SHP77 treated with DMSO at 0.1 percent for 48 hours (cell line): ENCODE measurements around the gene DUSP10.

Experiments
- DNase-seq: peaks from one replicate; lab custom pipeline; 2025; lab: John Stamatoyannopoulos, UW

Gene DUSP10

DNA sequence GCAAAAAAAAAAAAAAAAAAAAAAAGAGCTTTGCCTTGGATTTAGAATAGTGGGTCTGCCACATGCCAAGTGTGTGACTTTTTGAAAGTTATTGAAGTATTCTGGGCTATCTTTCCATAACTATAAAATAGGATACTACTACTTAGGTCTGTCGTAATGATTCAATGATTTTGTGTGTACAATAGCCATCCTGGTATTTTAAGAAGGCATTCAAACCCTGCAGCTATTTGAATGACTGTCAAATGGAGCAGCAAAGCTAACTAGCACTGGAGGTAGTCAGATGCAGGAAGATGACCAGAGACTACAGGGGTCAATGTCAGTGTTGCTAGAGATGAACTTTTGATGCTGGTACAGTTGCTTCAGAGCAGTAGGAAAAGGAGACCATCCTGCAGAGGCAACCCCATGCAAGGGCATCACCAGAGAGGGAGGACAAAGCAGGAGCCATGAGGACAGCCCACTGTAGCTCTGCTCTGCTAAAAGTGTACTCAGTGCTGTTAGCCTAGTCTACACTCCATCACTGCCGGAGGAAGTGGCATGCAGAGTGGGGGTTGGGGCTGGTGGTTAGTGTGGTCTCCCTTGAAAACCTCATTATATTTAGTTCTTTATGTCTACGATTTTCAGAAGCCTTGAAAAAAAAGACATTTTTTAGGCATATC lies 29.0 kb downstream of the DUSP10 start:
- no peak for DNase-seq

GRCh38 chr1:221712198-221712684 lies 29.6 kb downstream of the DUSP10 start:
- DNase-seq, result no peak

- no peak for DNase-seq
These were observed 30.2 kb downstream of the DUSP10 start for GRCh38 chr1:221711656-221712055.

GRCh38 chr1:221711063-221711577 lies 30.8 kb downstream of the DUSP10 start:
- DNase-seq, result no peak

GRCh38 chr1:221709854-221710253 lies 32.0 kb downstream of the DUSP10 start:
- no peak for DNase-seq

DNA sequence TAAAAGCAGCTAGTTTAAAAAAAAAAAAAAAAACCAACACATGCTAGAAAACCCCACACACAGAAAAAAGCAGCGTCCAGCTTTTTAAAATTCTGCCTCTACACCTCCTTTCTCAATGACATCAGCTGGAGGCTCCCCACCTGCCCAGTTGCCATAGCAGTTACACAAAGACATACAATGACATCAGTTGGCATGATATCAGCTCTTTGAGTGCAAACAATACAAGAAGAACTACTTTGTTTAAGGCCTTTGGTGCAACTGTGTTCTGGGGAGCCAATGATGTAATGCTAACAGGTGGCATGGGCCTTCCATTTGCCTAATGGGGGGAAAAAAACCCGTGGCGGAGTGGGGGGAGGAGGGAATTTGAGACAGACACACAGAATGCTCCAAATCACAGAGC lies 32.9 kb downstream of the DUSP10 start:
- DNase-seq, result peak; percentile 99

GRCh38 chr1:221708076-221708571 lies 33.8 kb downstream of the DUSP10 start:
- no peak for DNase-seq

- no peak for DNase-seq
These were observed 34.9 kb downstream of the DUSP10 start for GRCh38 chr1:221706876-221707582.

- DNase-seq, result no peak
These were observed 35.7 kb downstream of the DUSP10 start for GRCh38 chr1:221706191-221706590.

GRCh38 chr1:221704306-221704705 lies 37.6 kb downstream of the DUSP10 start:
- no peak for DNase-seq

- no peak for DNase-seq
These were observed 40.2 kb downstream of the DUSP10 start for GRCh38 chr1:221701570-221702186.

DNA sequence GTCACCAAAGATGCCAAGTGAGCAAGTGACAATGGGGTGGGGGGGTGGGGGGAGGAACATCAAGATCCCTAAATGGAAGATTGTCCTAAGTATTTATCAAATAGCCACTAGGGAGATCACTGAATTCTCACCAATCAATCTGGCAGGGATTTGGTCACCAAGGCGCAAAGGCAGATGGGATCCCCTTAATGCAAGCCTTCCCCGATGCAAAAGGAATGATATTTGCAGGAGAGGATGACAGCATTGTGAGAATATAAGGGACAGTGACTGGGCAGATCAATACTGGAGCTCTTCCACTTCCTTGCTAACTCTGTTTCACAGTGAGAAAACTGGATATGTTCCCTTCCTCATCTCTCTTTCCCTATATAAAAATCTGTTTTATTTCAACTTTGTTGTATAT lies 40.9 kb downstream of the DUSP10 start:
- DNase-seq, result no peak

DNA sequence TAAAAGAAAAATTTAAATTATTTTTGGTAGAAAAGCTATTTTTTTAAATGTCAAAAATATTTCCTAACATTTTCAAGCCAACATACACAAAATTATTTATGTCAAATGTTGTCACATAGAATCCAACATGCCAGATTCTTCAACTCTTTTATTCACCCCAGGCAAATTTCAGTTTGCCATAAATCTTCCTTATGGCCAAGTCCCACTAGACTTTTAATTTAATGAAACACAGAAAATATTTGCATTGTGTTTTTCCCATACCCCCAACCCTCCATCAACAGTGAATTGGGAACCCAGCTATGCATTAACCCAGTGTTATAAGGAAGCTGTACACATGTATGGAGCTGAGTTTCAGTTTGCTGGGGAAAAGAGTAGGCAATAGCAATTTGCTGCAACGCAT lies 41.4 kb downstream of the DUSP10 start:
- no peak for DNase-seq

DNA sequence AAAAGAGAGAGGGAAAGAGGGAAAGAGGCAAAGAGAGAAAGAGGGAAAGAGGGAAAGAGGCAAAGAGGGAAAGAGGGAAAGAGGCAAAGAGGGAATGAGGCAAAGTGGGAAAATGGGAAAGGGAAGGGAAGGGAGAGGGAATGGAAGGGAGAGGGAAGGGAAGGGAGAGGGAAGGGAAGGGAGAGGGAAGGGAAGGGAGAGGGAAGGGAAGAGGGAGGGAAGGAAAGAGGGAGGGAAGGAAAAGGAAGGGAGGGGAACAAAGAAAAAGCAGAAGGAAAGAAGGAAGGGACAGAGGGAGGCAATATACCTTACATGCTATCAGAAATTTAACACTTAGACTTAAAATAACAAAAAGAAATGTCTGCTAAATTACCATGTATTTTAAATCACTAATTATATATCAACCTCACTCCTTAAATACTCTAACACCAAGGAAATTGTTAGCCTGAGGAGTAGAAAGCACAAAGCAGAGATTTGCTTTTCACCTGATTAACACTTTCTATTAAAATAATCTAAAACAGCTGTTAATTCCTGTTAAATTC lies 41.8 kb downstream of the DUSP10 start:
- DNase-seq, result no peak

DNA sequence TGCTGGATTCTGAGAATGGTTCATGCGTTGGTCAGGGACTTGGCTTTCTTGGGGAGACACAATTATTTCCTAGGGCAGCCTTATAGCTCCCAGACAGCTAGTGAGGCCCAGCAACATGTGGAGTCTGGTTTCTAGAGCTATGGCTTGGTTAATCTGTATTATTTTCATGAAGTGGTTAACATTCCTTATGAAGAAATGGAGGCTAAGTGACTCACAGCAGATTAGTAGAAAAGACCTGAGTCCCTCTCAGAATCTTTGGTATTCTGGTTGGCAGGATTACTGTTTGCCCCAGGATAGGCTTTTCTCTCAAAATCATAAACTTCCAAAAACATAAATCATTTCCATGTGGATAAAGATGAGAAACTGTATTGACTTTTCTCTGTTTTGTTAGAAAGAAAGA lies 42.3 kb downstream of the DUSP10 start:
- no peak for DNase-seq

DNA sequence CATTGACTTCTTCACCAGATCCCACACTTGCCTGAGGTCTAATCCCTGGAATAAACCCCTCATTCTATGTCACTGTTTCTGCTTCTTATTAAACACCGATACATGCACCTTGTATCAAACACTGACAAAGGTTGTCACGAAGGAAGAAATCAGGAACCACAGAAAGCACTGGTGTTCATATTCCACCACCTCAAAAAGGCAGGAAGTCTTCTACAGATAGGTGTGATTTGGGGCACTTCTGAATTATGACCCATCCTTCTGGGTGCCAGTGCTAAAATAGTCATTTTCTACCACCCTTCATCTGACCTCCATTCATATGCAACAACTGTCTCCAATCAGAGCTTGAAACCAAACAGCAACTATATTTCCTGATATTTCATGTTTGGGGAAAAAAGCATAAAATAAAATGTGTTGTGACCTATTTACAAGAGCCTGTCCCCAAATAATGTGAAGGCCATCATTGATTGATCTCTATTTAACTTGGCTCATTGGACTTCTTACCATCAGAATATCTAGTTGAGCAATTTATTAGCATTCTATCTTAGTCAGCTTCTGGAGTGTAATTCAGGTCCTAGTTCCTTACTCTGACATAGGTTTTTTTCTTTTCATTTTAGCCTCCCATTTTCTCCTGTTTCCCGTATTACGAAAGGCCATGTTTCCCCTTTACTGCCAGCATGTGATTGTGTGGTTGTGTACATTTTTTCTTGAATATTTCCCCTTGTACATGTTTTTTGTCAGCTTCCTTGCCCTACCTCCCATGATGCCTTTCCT lies 43.1 kb downstream of the DUSP10 start:
- no peak for DNase-seq

DNA sequence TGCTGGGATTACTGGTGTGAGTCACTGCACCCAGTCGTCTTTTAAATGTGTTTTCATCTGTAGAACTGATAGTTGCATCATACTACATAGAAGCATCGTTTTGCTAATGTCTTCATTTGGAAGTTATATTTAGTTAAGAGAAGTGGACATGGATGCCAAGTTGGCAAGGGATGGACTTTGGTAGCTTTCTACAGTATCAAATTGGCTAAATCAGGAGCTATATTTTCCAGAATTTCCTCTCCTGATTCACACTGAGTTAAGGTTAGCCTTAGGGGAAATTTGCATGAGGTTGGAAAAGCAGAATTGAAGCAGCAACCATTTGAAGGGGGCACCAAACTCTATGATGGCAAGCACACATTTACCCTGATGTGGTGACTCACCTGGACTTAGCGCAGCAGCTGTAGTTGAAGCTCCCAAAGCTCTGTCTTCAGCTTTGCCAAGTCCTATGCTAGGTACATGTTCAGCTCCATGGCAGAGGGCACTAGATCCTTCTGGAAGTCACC lies 43.9 kb downstream of the DUSP10 start:
- DNase-seq, result no peak

DNA sequence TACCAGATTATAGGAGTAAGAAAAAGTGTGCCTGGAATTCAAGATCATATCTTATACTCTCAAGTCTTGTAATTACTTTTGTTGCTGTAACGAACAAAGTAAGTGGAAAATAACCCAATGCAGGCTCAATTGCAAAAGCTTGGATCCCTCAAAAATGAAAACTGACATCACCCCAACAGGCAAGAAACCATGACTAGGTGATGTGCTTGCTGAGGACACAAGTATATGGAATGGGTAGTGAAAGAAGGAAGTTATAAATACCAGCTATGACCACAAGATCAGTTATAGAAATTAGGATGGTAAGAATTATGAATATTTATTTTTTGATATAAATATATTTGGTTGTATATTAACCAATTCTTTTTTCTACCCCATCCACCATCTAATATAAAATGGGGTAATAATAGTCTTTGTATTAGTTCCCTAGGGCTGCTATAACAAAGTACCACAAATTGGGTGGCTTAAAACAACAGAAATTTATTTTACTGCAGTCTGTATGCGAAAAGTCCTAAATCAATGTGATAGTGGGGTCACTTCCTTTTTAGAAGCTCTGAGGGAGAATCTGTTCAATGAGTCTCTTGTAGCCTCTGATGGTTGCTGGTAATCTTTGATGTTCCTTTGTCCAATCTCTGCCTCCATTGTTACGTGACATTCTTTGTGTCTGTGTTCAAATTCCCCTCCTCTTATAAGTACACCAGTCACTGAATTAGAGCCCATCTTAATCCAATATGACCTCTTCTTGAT lies 45.0 kb downstream of the DUSP10 start:
- DNase-seq, result no peak

GRCh38 chr1:221696027-221696426 lies 45.9 kb downstream of the DUSP10 start:
- no peak for DNase-seq

GRCh38 chr1:221695301-221695700 lies 46.6 kb downstream of the DUSP10 start:
- no peak for DNase-seq

DNA sequence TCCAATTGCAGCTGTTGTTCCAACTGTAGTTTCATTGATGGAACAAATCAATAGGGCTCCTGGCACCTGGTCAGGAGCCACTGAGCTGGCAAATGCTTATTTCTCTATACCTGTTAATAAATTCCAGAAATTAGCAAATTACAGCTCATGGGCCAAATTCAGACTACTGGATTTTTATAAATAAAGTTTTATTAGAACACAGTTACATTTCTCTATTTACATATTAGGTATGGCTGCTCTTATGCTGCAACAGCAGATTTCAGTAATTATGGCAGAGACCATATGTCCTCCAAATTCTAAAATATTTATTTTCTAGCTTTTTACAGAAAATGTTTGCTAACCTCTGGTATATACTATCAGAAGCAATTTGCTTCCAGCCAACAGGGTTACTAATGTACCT lies 47.8 kb downstream of the DUSP10 start:
- DNase-seq, result no peak
